IMR-90 (cell line): ENCODE results near the gene SNX3. TPM values are rescaled to one million over a fixed set of nuclear protein-coding genes. Genes with fewer than 3 reads are reported as not detected.

ENCODE experiments used
- ATAC-seq: fragments of 200-7000 bp; cut with Tn5 transposase; 2 replicates; pipeline ENCODE4 v1.9.1; 2020; ENCODE audit warnings: low read depth, mild to moderate bottlenecking, moderate library complexity
- BruUV-seq: library from RNA; stranded (reverse); fragments of 400-500 nt; replicated peaks from 2 replicates; lab custom pipeline; 2021; lab: Mats Ljungman, UMichigan
- CTCF ChIA-PET: fragments of 300-600 bp; formaldehyde crosslinking; extraction: SDS; loops from one replicate; lab custom pipeline; 2021; ENCODE audit warnings: antibody characterized with exemption; lab: Yijun Ruan, JAX
- POLR2A ChIA-PET: fragments of 300-600 bp; sonication (Branson Sonifier 250); formaldehyde crosslinking; loops from one replicate; lab custom pipeline; 2022; ENCODE audit warnings: antibody characterized with exemption; ENCODE audit not compliant: unreplicated experiment; lab: Charles Lee
- DNase-seq: peaks from one replicate; pipeline ENCODE4 v3.0.0; 2013
- H2AFZ ChIP-seq: replicated peaks from 2 replicates; pipeline ENCODE3; 2013; ENCODE audit warnings: low read length, mild to moderate bottlenecking; ENCODE audit not compliant: poor library complexity
- H2AK5ac ChIP-seq: 2 replicates; pipeline ENCODE4 v1.6.1; 2013; ENCODE audit warnings: low read depth, low read length, inconsistent platforms
- H2AK9ac ChIP-seq: replicated peaks from 2 replicates; pipeline ENCODE3; 2013; ENCODE audit warnings: mild to moderate bottlenecking, low read depth, low read length, moderate library complexity; ENCODE audit not compliant: poor library complexity
- H2BK120ac ChIP-seq: 2 replicates; pipeline ENCODE4 v1.6.1; 2013; ENCODE audit warnings: low read depth, low read length, inconsistent platforms
- H2BK15ac ChIP-seq: 3 replicates; pipeline ENCODE4 v1.6.1; 2013; ENCODE audit warnings: low read depth, low read length, inconsistent platforms
- H2BK20ac ChIP-seq: 2 replicates; pipeline ENCODE4 v1.6.1; 2013; ENCODE audit warnings: low read depth, mild to moderate bottlenecking, inconsistent platforms, low read length, moderate library complexity
- H2BK5ac ChIP-seq: 2 replicates; pipeline ENCODE4 v1.6.1; 2013; ENCODE audit warnings: mild to moderate bottlenecking, low read depth, low read length, inconsistent platforms; ENCODE audit not compliant: poor library complexity, severe bottlenecking
- H3K14ac ChIP-seq: replicated peaks from 2 replicates; pipeline ENCODE4 v1.6.1; 2013; ENCODE audit warnings: low read depth, low read length, inconsistent platforms
- H3K18ac ChIP-seq: 2 replicates; pipeline ENCODE4 v1.6.1; 2013; ENCODE audit warnings: low read depth, low read length, control low read depth
- H3K23ac ChIP-seq: 2 replicates; pipeline ENCODE4 v1.6.1; 2013; ENCODE audit warnings: low read depth, low read length, inconsistent platforms
- H3K27ac ChIP-seq: 2 replicates; pipeline ENCODE4 v1.5.1; 2013; ENCODE audit warnings: mild to moderate bottlenecking, control low read depth, low read length; ENCODE audit not compliant: insufficient read depth
- H3K27me3 ChIP-seq: 2 replicates; pipeline ENCODE4 v1.6.1; 2013; ENCODE audit warnings: low read length; ENCODE audit not compliant: control insufficient read depth, insufficient read depth
- H3K36me3 ChIP-seq: 2 replicates; pipeline ENCODE4 v1.6.1; 2013; ENCODE audit warnings: low read length, mixed read lengths; ENCODE audit not compliant: control insufficient read depth, insufficient read depth
- H3K4ac ChIP-seq: 2 replicates; pipeline ENCODE4 v1.6.1; 2013; ENCODE audit warnings: low read depth, low read length, inconsistent platforms
- H3K4me1 ChIP-seq: 2 replicates; pipeline ENCODE4 v1.6.1; 2013; ENCODE audit warnings: low read length, mixed read lengths; ENCODE audit not compliant: control insufficient read depth, insufficient read depth
- H3K4me2 ChIP-seq: 2 replicates; pipeline ENCODE4 v1.6.1; 2013; ENCODE audit warnings: low read depth, mild to moderate bottlenecking, control low read depth, low read length, moderate library complexity
- H3K4me3 ChIP-seq: 2 replicates; pipeline ENCODE4 v1.5.1; 2013; ENCODE audit warnings: low read depth, mild to moderate bottlenecking, control low read depth, low read length, moderate library complexity; ENCODE audit not compliant: insufficient read depth
- H3K56ac ChIP-seq: 2 replicates; pipeline ENCODE4 v1.6.1; 2013; ENCODE audit warnings: low read length, inconsistent platforms; ENCODE audit not compliant: insufficient read depth; ENCODE audit errors: extremely low read depth
- H3K79me1 ChIP-seq, 2 experiments: 2 replicates each; pipeline ENCODE4 v1.6.1; 2013; ENCODE audit warnings: low read length in 2 of 2, inconsistent platforms in 1 of 2, low read depth in 1 of 2
- H3K9ac ChIP-seq: 2 replicates; pipeline ENCODE4 v1.6.1; 2013; ENCODE audit warnings: low read depth, low read length, control low read depth
- H3K9me1 ChIP-seq: 2 replicates; pipeline ENCODE4 v1.6.1; 2013; ENCODE audit warnings: low read length, inconsistent platforms; ENCODE audit not compliant: insufficient read depth
- H3K9me3 ChIP-seq: 2 replicates; pipeline ENCODE4 v1.6.1; 2013; ENCODE audit warnings: low read length; ENCODE audit not compliant: control insufficient read depth, insufficient read depth
- H4K20me1 ChIP-seq: 2 replicates; pipeline ENCODE4 v1.6.1; 2013; ENCODE audit warnings: low read length, inconsistent platforms; ENCODE audit not compliant: insufficient read depth
- H4K5ac ChIP-seq: 2 replicates; pipeline ENCODE4 v1.6.1; 2013; ENCODE audit warnings: mild to moderate bottlenecking, low read depth, low read length, control low read depth
- H4K8ac ChIP-seq, 2 experiments: 2 replicates each; pipeline ENCODE4 v1.6.1; 2013; ENCODE audit warnings: low read depth in 2 of 2, low read length in 2 of 2, control low read depth in 1 of 2, inconsistent platforms in 1 of 2
- H4K91ac ChIP-seq: 2 replicates; pipeline ENCODE4 v1.6.1; 2013; ENCODE audit warnings: low read depth, low read length, inconsistent platforms; ENCODE audit not compliant: insufficient read depth
- FOS ChIP-seq: fragments of 150-350 bp; IDR thresholded peaks from 2 replicates; pipeline ENCODE4 v1.6.1; 2016; ENCODE audit warnings: low read depth, low read length
- MAZ ChIP-seq: IDR thresholded peaks from 2 replicates; pipeline ENCODE4 v1.6.1; 2012; ENCODE audit warnings: low read depth, mild to moderate bottlenecking, low read length, improper control_type of control experiment, moderate library complexity, borderline replicate concordance
- POLR2A ChIP-seq: IDR thresholded peaks from 2 replicates; pipeline ENCODE4 v1.6.1; 2012; ENCODE audit warnings: mild to moderate bottlenecking, low read depth, low read length
- RAD21 ChIP-seq: IDR thresholded peaks from 2 replicates; pipeline ENCODE4 v1.6.1; 2012; ENCODE audit warnings: low read length, improper control_type of control experiment
- WGBS, 2 experiments: methylation state at CpG; one replicate each; pipeline versions ENCODE4 v1.1.5 to v1.1.7; 2013; ENCODE audit warnings: missing lambda C conversion rate in 2 of 2; ENCODE audit not compliant: insufficient read length in 1 of 2; ENCODE audit errors: extremely low coverage in 2 of 2; 5-methylcytosine and 5-hydroxymethylcytosine counted together
- dilution Hi-C: fragments of 300-500 bp; cut with HindIII; formaldehyde crosslinking; loops from one replicate; pipeline ENCODE4 v1.14.3; 2018; ENCODE audit warnings: low sequenced_read_pairs; ENCODE audit not compliant: unreplicated experiment
- in situ Hi-C: fragments of 300-500 bp; cut with MboI; formaldehyde crosslinking; loops from 3 replicates; pipeline ENCODE4 v1.14.3; 2019; ENCODE audit warnings: low sequenced_read_pairs, inconsistent platforms, mixed read lengths
- intact Hi-C: fragments of 100-400 bp; cut with micrococcal nuclease; formaldehyde crosslinking; loops from 2 replicates; pipeline ENCODE4 v1.10.0; 2022
- polyA plus RNA-seq, 3 experiments: library from polyadenylated mRNA; depleted of rRNA; stranded (reverse); fragments of >200 nt; gene quantifications; 2 replicates each; pipeline ENCODE4 v1.2.3, GENCODE V29; 2012; ENCODE audit warnings: low replicate concordance in 1 of 3
- total RNA-seq: library from RNA; depleted of rRNA; stranded (reverse); fragments of >200 nt; gene quantifications from 2 replicates; pipeline ENCODE4 v1.2.3, GENCODE V29; 2012
- TF ChIP-seq, protein P1 (sequence below): fragments of 150-350 bp; IDR thresholded peaks from 2 replicates; pipeline ENCODE4 v1.6.1; 2016; ENCODE audit warnings: low read depth, mild to moderate bottlenecking, low read length, moderate library complexity, borderline replicate concordance

SNX3 gene
- total and polyA plus RNA-seq, 2 of the 4 experiments (the other 2 are of a cell fraction): 105 to 159 TPM

DNA sequence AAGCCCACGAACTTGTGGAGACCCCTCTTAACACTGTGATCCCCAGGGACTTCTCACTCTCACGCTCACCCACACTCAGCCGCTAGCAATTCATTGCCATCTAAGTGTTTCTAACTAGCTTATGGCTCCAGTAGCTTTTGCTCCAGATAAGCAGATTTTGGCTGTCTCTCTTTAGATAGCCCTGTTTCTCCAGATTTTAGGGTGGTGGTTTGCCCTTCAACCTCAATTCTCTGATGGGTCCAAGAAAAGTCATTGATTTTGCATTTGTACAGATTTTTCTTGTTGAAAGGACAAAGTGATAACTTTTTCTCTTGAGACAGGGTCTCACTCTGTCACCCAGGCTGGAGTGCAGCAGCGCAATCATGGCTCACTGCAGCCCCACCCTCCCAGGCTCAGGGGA lies 53.8 kb downstream of the SNX3 start:
- ChIA-PET POLR2A (no interaction called here), CTCF (no interaction called here)
- no peaks in the 10 kb centered on the region for H3K9me3 ChIP-seq
- no peak overlapping the region for H4K5ac ChIP-seq
- H4K91ac ChIP-seq: no peak overlapping the region
- no peak overlapping the region for H3K18ac ChIP-seq
- H2BK15ac ChIP-seq: no peak overlapping the region
- no CpG with 5 or more reads among the region's 4 CpGs for WGBS, 2 experiments
- H3K79me1 ChIP-seq: no peaks in the 10 kb centered on the region
- H3K56ac ChIP-seq: no peak overlapping the region
- no peak overlapping the region for H3K23ac ChIP-seq
- peaks cover 8% of the 10 kb centered on the region for H3K36me3 ChIP-seq
- H2AFZ ChIP-seq: no peak overlapping the region
- no peak overlapping the region for H3K4me3 ChIP-seq
- no peaks in the 10 kb centered on the region for H4K20me1 ChIP-seq
- no peaks in the 10 kb centered on the region for H3K9me1 ChIP-seq
- H3K9ac ChIP-seq: no peak overlapping the region
- DNase-seq (no peak), ATAC-seq (no peak)
- no peak overlapping the region for H2AK5ac ChIP-seq
- H3K14ac ChIP-seq: no peak overlapping the region
- dilution Hi-C loops (no loop called here), intact Hi-C loops (no loop called here), in situ Hi-C loops (no loop called here)
- H3K4ac ChIP-seq: no peak overlapping the region
- H2BK120ac ChIP-seq: no peak overlapping the region
- no peak overlapping the region for H3K4me2 ChIP-seq
- TF ChIP-seq FOS: no peak
- TF ChIP-seq, protein P1, sequence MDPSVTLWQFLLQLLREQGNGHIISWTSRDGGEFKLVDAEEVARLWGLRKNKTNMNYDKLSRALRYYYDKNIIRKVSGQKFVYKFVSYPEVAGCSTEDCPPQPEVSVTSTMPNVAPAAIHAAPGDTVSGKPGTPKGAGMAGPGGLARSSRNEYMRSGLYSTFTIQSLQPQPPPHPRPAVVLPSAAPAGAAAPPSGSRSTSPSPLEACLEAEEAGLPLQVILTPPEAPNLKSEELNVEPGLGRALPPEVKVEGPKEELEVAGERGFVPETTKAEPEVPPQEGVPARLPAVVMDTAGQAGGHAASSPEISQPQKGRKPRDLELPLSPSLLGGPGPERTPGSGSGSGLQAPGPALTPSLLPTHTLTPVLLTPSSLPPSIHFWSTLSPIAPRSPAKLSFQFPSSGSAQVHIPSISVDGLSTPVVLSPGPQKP: no peak
- no peak for TF ChIP-seq MAZ
- no peak for TF ChIP-seq RAD21
- no peak for TF ChIP-seq POLR2A
- no peak overlapping the region for H3K27ac ChIP-seq
- H3K4me1 ChIP-seq: no peaks in the 10 kb centered on the region
- no peak overlapping the region for H2BK5ac ChIP-seq
- no peak overlapping the region for H2BK20ac ChIP-seq
- H3K27me3 ChIP-seq: no peaks in the 10 kb centered on the region
- H4K8ac ChIP-seq: no peak overlapping the region
- no TSS peak for BruUV-seq
- H2AK9ac ChIP-seq: no peak overlapping the region
